Activated naive CD4-positive, alpha-beta T cell treated with anti-CD3 and anti-CD28 coated beads, Interleukin-2, amount 10 ng/mL, durations not matched to agents 7 days and 5 days (primary cell): ENCODE measurements around the gene NF2.

Experiments
- CTCF ChIA-PET: fragments of 350-600 bp; sonication (Branson Sonifier 250); formaldehyde crosslinking; loops from one replicate; lab custom pipeline; 2021; ENCODE audit warnings: antibody characterized with exemption; lab: Charles Lee
- DNase-seq: peaks from one replicate; pipeline ENCODE4 v3.0.0-alpha.2; 2020
- H3K27ac Mint-ChIP-seq: one replicate; pipeline ENCODE4 v1.8.0; 2021; ENCODE audit warnings: mild to moderate bottlenecking, moderate library complexity, mixed read lengths
- H3K27me3 Mint-ChIP-seq: one replicate; pipeline ENCODE4 v1.8.0; 2021; ENCODE audit warnings: mild to moderate bottlenecking, mixed read lengths
- H3K36me3 Mint-ChIP-seq: one replicate; pipeline ENCODE4 v1.8.0; 2021; ENCODE audit warnings: mixed read lengths
- H3K4me1 Mint-ChIP-seq: one replicate; pipeline ENCODE4 v1.8.0; 2021; ENCODE audit warnings: mixed read lengths
- H3K4me3 Mint-ChIP-seq: one replicate; pipeline ENCODE4 v1.8.0; 2021; ENCODE audit warnings: mild to moderate bottlenecking, moderate library complexity, mixed read lengths
- H3K9me3 Mint-ChIP-seq: one replicate; pipeline ENCODE4 v1.8.0; 2021; ENCODE audit warnings: mixed read lengths

NF2 gene

DNA sequence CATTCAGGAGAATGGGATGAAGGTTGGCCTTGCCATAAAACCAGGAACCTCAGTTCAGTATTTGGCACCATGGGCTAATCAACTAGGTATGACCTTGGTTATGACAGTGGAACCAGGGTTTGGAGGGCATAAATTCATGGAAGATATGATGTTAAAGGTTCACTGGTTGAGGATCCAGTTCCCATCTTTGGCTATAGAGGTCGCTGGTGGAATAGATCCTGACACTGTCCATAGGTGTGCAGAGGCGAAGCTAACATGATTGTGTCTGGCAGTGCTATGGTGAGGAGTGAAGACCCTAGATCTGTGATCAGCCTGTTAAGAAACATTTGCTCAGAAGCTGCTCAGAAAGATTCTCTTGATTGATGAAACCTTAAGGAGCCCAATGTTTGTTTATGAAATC is 5.7 kb downstream of the NF2 start:
- H3K4me3 Mint-ChIP-seq: no peak overlapping the region
- H3K9me3 Mint-ChIP-seq: peaks cover 7% of the 10 kb centered on the region
- H3K4me1 Mint-ChIP-seq: peaks cover 23% of the 10 kb centered on the region
- CTCF ChIA-PET: no interaction called here
- DNase-seq: no peak
- no peaks in the 10 kb centered on the region for H3K27me3 Mint-ChIP-seq
- no peak overlapping the region for H3K27ac Mint-ChIP-seq
- H3K36me3 Mint-ChIP-seq: peaks cover 32% of the 10 kb centered on the region

DNA sequence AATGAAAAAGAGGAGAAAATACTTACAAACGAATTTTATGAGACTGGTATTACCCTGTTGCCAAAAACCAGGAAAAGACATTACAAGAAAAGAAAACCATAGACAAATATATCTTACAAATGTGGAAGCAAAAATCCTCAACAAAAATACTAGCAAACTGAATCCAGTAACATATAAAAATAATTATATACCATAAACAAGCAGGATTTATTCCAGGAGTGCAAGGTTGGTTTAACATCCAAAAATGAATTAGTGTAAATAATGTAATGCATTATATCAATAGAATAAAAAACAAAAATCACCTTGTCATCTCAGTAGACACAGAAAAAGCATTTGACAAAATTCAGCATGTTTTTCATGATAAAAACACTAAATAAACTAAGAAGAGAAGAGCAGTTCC is 7.3 kb downstream of the NF2 start:
- no peak for DNase-seq
- no peak overlapping the region for H3K4me3 Mint-ChIP-seq
- H3K4me1 Mint-ChIP-seq: peaks cover 12% of the 10 kb centered on the region
- H3K27ac Mint-ChIP-seq: no peak overlapping the region
- peaks cover 28% of the 10 kb centered on the region for H3K36me3 Mint-ChIP-seq
- CTCF ChIA-PET: interaction anchor here (1.1 kb wide), 1 partner anchor 395 kb away, joined by 3 read pairs; no protein-coding TSS in a partner anchor
- peaks cover 7% of the 10 kb centered on the region for H3K9me3 Mint-ChIP-seq
- no peaks in the 10 kb centered on the region for H3K27me3 Mint-ChIP-seq

DNA sequence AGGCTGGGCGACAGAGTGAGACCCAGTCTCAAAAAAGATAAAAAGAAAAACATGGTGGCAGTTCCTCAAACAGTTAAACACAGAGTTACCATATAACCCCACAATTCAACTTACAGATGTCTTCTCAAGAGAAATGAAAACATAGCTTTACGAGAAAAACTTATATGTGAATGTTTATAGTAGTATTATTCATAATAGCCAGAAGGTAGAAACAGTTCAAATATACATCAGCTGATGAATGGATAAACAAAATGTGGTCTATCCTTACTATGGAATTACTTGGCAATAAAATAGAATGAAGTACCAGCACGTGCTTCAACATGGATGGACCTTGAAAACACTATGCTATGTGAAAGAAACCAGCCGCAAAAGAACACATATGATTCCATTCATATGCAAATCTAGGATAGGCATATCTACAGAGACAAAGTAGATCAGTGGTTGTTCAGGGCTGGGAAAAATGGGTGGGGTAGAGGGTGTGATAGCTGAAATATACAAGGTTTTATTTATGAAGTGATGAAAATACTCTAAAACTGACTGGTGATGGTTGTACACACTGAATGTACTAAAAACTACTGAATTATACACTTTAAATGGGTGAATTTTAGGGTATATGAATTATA is 12.4 kb downstream of the NF2 start:
- DNase-seq: no peak
- H3K4me1 Mint-ChIP-seq: peaks cover 10% of the 10 kb centered on the region
- peaks cover 9% of the 10 kb centered on the region for H3K36me3 Mint-ChIP-seq
- peaks cover 6% of the 10 kb centered on the region for H3K9me3 Mint-ChIP-seq
- no peaks in the 10 kb centered on the region for H3K27me3 Mint-ChIP-seq
- H3K4me3 Mint-ChIP-seq: no peak overlapping the region
- CTCF ChIA-PET: interaction anchor here (1.1 kb wide), 1 partner anchor 11 kb away, joined by 3 read pairs; no protein-coding TSS in a partner anchor
- H3K27ac Mint-ChIP-seq: no peak overlapping the region

DNA sequence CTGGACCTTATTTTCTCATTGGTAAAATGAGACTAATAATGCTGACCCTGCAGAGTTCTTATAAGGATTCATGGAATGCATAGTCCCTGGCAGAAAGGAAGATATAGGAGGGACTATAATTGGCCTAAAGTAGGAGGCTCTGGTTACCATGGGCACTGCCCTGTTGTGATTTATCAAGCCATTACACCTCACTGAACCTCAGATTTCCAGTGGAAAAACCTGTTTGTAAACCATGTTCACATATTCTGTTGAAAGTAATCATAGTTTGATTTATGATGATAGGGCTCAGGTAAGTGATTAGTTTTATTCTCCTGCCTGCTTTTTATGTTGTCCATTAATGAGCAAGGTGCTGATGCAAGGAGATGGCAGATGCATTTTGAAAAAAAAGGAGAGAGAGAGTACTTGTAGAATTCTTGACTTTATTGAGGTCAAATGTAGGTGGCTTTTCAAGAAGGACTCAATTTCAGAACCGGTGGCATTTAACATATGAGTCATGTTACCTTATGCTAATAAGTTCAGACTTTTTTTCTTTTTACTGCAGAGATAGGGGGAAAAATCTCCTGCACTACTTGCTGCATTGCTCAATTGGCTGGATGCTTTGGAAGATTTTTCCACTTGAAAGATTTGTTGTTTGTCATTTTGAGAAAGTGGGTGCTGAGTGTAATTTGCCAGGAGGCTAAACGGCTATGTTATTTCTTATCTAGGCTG is 14.6 kb downstream of the NF2 start:
- H3K4me1 Mint-ChIP-seq: peaks cover 21% of the 10 kb centered on the region
- CTCF ChIA-PET: interaction anchor here (0.8 to 1.8 kb wide), 2 partner anchors 8 to 12 kb away, joined by 4 read pairs; no protein-coding TSS in a partner anchor
- H3K36me3 Mint-ChIP-seq: peaks cover 2% of the 10 kb centered on the region
- no peaks in the 10 kb centered on the region for H3K9me3 Mint-ChIP-seq
- no peaks in the 10 kb centered on the region for H3K27me3 Mint-ChIP-seq
- H3K4me3 Mint-ChIP-seq: no peak overlapping the region
- H3K27ac Mint-ChIP-seq: no peak overlapping the region
- no peak for DNase-seq

DNA sequence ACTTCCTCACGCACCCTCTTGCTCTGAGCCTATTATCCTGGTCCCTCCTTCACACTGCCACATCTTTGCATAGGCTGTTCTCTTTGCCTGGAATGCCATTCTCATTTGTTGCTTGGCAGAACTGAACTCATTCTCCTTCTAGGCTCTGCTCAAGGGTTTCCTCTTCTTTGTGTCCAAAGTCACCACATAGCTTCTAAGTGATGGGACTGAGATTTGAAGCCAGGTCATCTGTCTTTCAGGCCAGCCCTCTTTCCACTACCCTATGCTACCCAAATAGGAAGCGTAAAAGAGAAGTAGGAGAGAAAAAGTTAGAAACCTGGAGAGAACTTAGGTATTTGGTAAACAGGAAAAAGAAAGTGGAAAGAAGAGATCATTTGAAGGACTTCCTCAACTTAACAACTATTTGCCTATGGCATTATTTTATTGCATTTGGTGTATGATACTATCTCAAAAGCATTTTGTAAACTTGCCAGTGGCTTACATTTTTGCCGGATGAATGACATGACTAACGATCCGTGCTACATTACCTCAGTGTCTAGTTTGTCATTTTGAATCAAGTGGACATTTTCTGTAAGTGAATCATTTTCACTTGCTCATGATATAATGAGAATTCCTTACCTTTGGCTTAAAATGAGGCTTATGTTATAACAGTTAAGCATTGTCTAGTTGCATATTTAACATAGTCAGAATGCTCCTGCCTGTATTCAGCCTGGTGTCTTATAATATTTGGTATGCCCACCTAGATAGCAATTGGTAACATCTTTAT is 18.5 kb downstream of the NF2 start:
- no peaks in the 10 kb centered on the region for H3K27me3 Mint-ChIP-seq
- CTCF ChIA-PET: interaction anchor here (1.2 kb wide), 1 partner anchor 14 kb away, joined by 3 read pairs; no protein-coding TSS in a partner anchor

DNA sequence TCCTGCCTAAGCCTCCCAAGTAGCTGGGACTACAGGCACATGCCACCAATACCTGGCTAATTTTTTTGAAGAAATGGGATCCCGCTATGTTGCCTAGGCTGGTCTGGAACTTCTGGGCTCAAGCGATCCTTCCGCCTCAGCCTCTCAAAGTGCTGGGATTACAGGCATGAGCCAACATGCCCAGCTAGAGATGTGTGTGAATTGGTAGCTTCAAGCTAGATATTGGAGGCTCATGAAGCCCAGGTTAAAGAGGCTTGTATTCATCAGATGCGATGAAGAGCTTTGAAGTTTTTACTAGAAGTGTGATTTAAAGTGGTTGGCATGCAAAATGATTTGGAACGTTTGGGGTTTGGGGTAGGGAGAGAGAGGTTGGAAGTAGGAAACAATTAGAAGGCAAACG is 19.6 kb downstream of the NF2 start:
- H3K4me3 Mint-ChIP-seq: no peak overlapping the region
- peak overlapping the region; percentile 87 for H3K27ac Mint-ChIP-seq
- peaks cover 49% of the 10 kb centered on the region for H3K4me1 Mint-ChIP-seq
- no peaks in the 10 kb centered on the region for H3K36me3 Mint-ChIP-seq
- CTCF ChIA-PET: interaction anchor here (1.2 to 1.6 kb wide), 4 partner anchors 12 to 19 kb away, joined by 4 to 6 read pairs (median 4); no protein-coding TSS in a partner anchor
- no peaks in the 10 kb centered on the region for H3K9me3 Mint-ChIP-seq
- DNase-seq: no peak
- no peaks in the 10 kb centered on the region for H3K27me3 Mint-ChIP-seq

More for the DNA sequence above, 18.5 kb downstream of the NF2 start:
- no peak overlapping the region for H3K4me3 Mint-ChIP-seq
- H3K27ac Mint-ChIP-seq: no peak overlapping the region
- H3K36me3 Mint-ChIP-seq: no peaks in the 10 kb centered on the region
- no peak for DNase-seq
- H3K9me3 Mint-ChIP-seq: no peaks in the 10 kb centered on the region
- peaks cover 53% of the 10 kb centered on the region for H3K4me1 Mint-ChIP-seq

DNA sequence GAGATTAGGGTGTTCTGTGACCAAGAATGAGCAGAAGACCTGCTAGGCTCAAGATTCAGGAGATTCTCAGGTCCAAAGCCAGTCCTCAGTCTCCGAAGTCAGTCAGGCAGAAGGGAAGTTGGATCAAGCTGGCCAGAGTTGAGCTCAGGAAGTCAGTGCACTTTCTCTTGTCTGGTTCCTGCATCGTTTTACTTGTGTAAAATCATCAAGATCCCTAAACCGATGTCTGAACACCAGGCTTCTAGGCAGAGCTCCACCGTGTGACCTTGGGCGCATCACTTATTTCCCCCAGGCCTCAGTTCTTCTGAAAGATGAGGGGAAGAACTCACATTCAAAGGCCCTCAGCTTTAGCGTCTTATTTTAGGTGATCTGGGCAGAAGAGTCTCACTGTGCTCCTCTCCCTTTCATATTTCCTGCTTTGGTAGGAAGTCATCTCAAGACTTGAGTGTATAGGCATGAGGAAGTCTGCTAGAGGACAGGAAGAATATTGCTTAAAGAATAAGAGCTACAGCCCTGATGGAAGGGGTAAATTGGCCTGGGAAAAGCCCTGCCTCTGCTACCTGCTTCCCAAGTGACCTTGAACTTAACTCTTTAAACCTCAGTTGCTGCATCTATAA is 20.2 kb downstream of the NF2 start:
- Mint-ChIP-seq H3K4me3 (peak overlapping the region; percentile 25), H3K36me3 (peaks cover 2% of the 10 kb centered on the region), H3K9me3 (no peaks in the 10 kb centered on the region), H3K4me1 (peaks cover 49% of the 10 kb centered on the region), H3K27ac (peak overlapping the region; percentile 87), H3K27me3 (no peaks in the 10 kb centered on the region)
- CTCF ChIA-PET: interaction anchor here (1.2 to 1.6 kb wide), 4 partner anchors 11 to 20 kb away, joined by 4 to 6 read pairs (median 4); no protein-coding TSS in a partner anchor
- no peak for DNase-seq

DNA sequence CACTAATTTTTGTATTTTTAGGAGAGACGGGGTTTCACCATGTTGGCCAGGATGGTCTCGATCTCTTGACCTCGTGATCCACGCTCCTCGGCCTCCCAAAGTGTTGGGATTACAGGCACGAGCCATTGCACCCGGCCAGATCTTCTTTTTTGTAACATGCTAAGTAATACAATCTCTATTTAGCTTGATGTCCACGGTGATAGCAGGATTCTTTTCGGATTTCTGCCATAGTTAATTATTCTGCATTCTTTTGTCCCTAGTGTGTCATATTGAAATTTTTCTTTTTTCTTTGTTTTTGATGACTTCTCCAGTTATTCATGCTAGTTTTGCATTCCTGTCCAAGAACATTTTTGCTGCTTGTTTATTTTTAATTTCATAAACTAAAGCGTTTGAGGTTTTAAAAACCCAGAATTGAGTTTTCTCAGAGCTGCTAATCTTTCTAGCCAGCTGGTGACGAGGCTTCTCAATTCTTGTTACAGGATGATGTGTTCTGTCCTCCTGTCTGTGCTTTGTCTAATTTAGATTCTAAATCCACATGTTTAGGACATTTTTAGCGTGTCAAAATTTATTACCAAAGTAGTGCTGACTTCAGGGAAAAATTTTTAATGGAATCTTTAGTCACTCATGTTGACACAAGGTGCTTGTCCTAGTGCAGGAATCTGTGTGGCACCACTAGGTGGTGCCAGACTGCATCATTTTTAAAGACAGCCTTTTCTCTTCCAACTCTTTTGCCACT is 21.8 kb downstream of the NF2 start:
- no peak overlapping the region for H3K4me3 Mint-ChIP-seq
- H3K9me3 Mint-ChIP-seq: no peaks in the 10 kb centered on the region
- no peak overlapping the region for H3K27ac Mint-ChIP-seq
- no peaks in the 10 kb centered on the region for H3K27me3 Mint-ChIP-seq
- CTCF ChIA-PET: interaction anchor here (0.6 to 2.8 kb wide), 26 partner anchors 8 to 1118 kb away, joined by 3 to 21 read pairs (median 4); partner anchors contain the start of gene ASCC2
- H3K36me3 Mint-ChIP-seq: peaks cover 5% of the 10 kb centered on the region
- DNase-seq: peak; percentile 50
- H3K4me1 Mint-ChIP-seq: peaks cover 58% of the 10 kb centered on the region

DNA sequence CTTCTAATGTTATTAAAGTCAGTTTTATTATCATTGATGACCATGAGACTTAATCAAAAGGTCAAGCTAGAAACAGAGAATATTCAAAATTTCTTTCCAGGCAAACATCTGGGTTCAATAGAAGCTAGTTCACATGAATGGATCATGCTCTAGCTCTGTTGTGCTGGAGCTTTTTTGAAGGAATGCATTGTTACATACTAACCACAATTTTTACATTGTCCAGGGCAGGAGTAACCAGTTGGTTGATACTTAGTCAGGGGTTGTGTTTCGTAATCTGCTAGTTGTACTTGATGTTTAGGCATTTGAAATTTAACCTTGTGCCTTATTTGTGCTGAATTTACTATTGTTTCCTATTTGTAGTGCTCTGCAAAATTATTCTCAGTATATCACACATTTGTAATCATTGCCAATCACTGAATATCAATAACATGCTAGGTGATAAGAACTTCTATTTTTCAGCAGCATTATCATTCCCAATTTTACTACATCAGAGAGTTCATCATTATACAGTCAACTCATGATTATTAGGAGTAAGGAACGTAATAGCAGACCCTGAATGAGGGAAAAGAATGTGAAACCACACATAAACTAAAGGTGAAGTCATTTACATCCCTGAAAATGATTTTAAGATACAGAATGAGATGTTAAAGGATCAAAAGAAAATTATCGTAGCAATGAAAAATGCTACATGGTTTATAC is 23.2 kb downstream of the NF2 start:
- DNase-seq: no peak

DNA sequence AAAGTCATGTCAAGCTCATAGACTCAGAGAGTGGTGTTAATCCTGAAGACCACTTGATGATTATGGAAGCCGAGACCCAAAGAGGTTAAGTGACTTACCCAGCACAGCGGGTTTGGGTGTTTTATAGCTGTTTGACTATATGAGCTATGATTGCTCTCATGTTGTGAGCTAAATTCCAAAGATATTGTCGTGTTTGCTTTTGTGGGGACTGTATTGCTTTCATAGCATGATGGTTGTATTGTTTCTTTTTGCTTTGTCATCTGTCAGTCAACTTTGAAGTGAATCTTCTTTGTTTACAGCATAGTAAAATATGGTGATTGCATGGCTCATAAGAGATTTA is 23.7 kb downstream of the NF2 start:
- DNase-seq: no peak
- Mint-ChIP-seq H3K27me3 (no peaks in the 10 kb centered on the region), H3K36me3 (peaks cover 5% of the 10 kb centered on the region), H3K27ac (no peak overlapping the region), H3K4me1 (peaks cover 51% of the 10 kb centered on the region), H3K4me3 (no peak overlapping the region), H3K9me3 (no peaks in the 10 kb centered on the region)
- CTCF ChIA-PET: interaction anchor here (1.0 to 2.8 kb wide), 4 partner anchors 9 to 38 kb away, joined by 3 to 21 read pairs (median 6); no protein-coding TSS in a partner anchor

More for the DNA sequence above, 23.2 kb downstream of the NF2 start:
- CTCF ChIA-PET: interaction anchor here (1.0 to 2.8 kb wide), 11 partner anchors 9 to 462 kb away, joined by 3 to 21 read pairs (median 4); no protein-coding TSS in a partner anchor
- no peak overlapping the region for H3K4me3 Mint-ChIP-seq
- no peak overlapping the region for H3K27ac Mint-ChIP-seq
- no peaks in the 10 kb centered on the region for H3K9me3 Mint-ChIP-seq
- H3K4me1 Mint-ChIP-seq: peaks cover 57% of the 10 kb centered on the region
- H3K36me3 Mint-ChIP-seq: peaks cover 5% of the 10 kb centered on the region
- H3K27me3 Mint-ChIP-seq: no peaks in the 10 kb centered on the region

DNA sequence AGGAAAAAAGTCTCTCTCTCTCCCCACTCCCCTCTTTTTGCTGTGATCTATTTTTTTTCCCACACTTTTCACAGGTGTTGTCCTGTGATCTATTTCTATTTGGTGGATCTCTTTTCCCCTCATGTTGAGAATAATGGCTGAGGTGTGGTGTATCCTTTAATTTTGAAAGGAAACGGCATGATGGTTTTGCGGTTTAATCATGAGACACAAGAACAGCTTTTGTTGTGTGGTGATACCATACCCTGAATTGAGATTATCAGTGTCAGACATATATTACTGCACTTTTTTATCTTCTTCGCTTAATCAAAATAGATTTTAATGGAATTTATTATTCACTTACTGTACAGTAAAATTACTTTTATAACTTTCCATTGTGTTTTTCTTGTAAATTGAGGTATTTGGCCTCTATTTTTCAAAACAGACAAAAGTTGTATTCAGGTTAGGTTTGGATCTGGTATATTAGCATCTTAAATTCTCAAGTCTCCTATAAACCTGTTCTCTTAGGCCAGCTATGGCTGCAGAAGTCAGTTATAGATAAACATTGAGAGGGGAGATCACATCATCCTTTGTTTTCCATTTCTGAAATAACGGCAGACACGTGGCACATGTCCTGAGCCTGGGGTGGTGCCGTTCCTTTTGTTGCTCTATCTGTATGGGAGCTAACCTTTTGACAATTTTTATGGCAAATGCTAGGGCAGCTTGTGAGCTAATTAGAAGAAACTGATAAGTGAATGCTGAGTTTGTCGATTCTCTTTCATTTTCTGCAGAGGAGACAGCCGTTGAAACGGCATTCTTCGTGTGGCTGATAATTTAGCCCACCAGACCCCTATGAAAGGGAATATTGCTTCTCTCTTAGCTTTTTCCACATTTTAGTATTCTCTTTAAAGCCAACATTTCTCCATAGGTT is 25.8 kb downstream of the NF2 start:
- Mint-ChIP-seq H3K9me3 (no peaks in the 10 kb centered on the region), H3K4me3 (no peak overlapping the region), H3K4me1 (peaks cover 46% of the 10 kb centered on the region), H3K36me3 (peaks cover 7% of the 10 kb centered on the region), H3K27me3 (no peaks in the 10 kb centered on the region), H3K27ac (no peak overlapping the region)
- no peak for DNase-seq
- CTCF ChIA-PET: interaction anchor here (1.0 to 2.1 kb wide), 2 partner anchors 35 to 40 kb away, joined by 4 to 7 read pairs; no protein-coding TSS in a partner anchor
